ENCODE measurements around the gene MAGI1.

The MAGI1 gene

DNA sequence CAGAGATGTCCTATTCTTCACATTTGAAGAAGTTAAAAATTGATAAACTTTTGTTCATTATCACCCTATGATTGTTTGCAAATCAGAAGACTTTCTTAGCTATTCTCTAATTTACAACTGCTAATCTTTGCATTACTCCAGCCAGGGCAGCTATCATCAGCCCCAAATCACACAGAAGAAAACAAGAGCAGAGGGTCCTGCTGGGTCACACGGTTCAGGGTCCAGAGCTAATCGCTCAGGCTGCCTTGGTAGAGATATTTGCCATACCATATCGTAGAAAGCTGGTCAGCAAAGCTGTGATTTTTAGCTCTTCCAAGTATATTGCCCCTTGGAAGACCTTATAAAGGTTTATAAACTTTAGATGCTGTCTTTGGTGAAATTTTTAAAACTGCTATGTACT, 181.4 kb downstream of the MAGI1 start:
- no peak overlapping the region for H3K4me3 ChIP-seq (ENCODE audit: low read length)
- no peak for TF ChIP-seq CTCF (IDR thresholded peaks at IDR 0.05; ENCODE audit: insufficient read depth, low read depth, low read length, missing control alignments)
- no peak for DNase-seq (ENCODE audit: low read depth)

- DNase-seq (ENCODE audit: low read depth) = no peak
- no peak overlapping the region for H3K4me3 ChIP-seq (ENCODE audit: low read length)
- no peak for TF ChIP-seq CTCF (IDR thresholded peaks at IDR 0.05; ENCODE audit: insufficient read depth, low read depth, low read length, missing control alignments)
These were observed 181.8 kb downstream of the MAGI1 start for GRCh38 chr3:65856907-65857306.

GRCh38 chr3:65855370-65856100, 183.2 kb downstream of the MAGI1 start:
- H3K4me3 ChIP-seq (ENCODE audit: low read length) = no peak overlapping the region
- peak; percentile 56 for DNase-seq (ENCODE audit: low read depth)
- TF ChIP-seq CTCF (IDR thresholded peaks at IDR 0.05; ENCODE audit: insufficient read depth, low read depth, low read length, missing control alignments) = no peak

GRCh38 chr3:65854606-65855304, 184.0 kb downstream of the MAGI1 start:
- DNase-seq (ENCODE audit: low read depth) = peak; percentile 48
- H3K4me3 ChIP-seq (ENCODE audit: low read length) = no peak overlapping the region
- no peak for TF ChIP-seq CTCF (IDR thresholded peaks at IDR 0.05; ENCODE audit: insufficient read depth, low read depth, low read length, missing control alignments)

DNA sequence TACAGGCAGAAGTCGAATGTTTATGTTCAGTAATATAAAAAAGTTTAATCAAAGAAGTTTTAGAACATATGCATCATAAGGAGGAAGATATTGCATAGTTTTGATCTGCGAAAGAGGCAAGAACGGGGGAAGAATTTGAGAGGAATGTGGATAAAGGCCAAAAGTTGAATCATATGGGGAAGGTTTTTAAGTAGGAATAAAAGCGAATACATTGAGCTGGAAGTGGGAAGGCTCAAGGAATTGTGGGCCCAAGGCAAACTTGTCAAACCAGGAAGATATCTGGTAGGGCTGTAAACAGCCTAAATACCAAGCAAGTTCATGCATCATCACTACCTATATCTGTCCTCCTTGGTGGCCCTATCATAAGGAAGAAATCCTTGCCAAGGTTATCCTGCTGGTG, 186.9 kb downstream of the MAGI1 start:
- TF ChIP-seq CTCF (IDR thresholded peaks at IDR 0.05; ENCODE audit: insufficient read depth, low read depth, low read length, missing control alignments) = no peak
- DNase-seq (ENCODE audit: low read depth) = peak; percentile 62
- no peak overlapping the region for H3K4me3 ChIP-seq (ENCODE audit: low read length)

DNA sequence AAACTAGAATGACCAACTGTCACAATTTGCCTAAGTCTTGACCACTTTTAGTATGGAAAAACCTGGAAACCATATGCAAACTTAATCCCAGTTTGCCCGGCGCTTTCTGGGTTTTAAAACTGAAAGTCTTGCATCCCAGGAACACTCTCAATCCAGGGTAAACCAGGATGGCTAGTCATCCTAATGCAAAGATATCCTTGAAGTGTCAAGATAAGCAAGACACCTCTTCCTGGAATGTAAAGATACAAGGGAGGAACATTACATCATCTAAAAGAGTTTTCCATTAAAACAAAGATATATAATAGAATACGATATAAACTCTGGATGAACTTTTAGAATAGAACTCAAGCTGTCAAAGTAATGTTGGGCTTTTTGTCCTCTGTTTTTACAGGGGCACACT, 188.5 kb downstream of the MAGI1 start:
- DNase-seq (ENCODE audit: low read depth) = no peak
- TF ChIP-seq CTCF (IDR thresholded peaks at IDR 0.05; ENCODE audit: insufficient read depth, low read depth, low read length, missing control alignments) = no peak
- H3K4me3 ChIP-seq (ENCODE audit: low read length) = no peak overlapping the region

Measured in epithelial cell of esophagus (primary cell).